ENCODE data around the gene C10orf71.

Gene C10orf71

GRCh38 chr10:49281461-49281860 is 17.5 kb upstream of the C10orf71 start:
- TF ChIP-seq CTCF (IDR thresholded peaks at IDR 0.05; ENCODE audit: low read depth, low read length) = peak; percentile 4; the same call in 1 of the 2 replicates
- no peak for DNase-seq (ENCODE audit: extremely low read depth, low read depth)

GRCh38 chr10:49282306-49282705 is 16.7 kb upstream of the C10orf71 start:
- TF ChIP-seq CTCF (IDR thresholded peaks at IDR 0.05; ENCODE audit: low read depth, low read length) = no peak
- DNase-seq (ENCODE audit: extremely low read depth, low read depth) = no peak

GRCh38 chr10:49282879-49283341 is 16.1 kb upstream of the C10orf71 start:
- DNase-seq (ENCODE audit: extremely low read depth, low read depth) = no peak
- no peak for TF ChIP-seq CTCF (IDR thresholded peaks at IDR 0.05; ENCODE audit: low read depth, low read length)

GRCh38 chr10:49283491-49283890 is 15.5 kb upstream of the C10orf71 start:
- no peak for TF ChIP-seq CTCF (IDR thresholded peaks at IDR 0.05; ENCODE audit: low read depth, low read length)
- no peak for DNase-seq (ENCODE audit: extremely low read depth, low read depth)

- no peak for DNase-seq (ENCODE audit: extremely low read depth, low read depth)
- TF ChIP-seq CTCF (IDR thresholded peaks at IDR 0.05; ENCODE audit: low read depth, low read length) = no peak
Measured at GRCh38 chr10:49284356-49284755, 14.6 kb upstream of the C10orf71 start.

- no peak for DNase-seq (ENCODE audit: extremely low read depth, low read depth)
- TF ChIP-seq CTCF (IDR thresholded peaks at IDR 0.05; ENCODE audit: low read depth, low read length) = no peak
Measured at GRCh38 chr10:49285232-49285631, 13.7 kb upstream of the C10orf71 start.

GRCh38 chr10:49286686-49287085 is 12.3 kb upstream of the C10orf71 start:
- no peak for DNase-seq (ENCODE audit: extremely low read depth, low read depth)
- TF ChIP-seq CTCF (IDR thresholded peaks at IDR 0.05; ENCODE audit: low read depth, low read length) = no peak

All from AG09319 (cell line).